Measurements from ENCODE around the gene CHMP4B. TPM values are rescaled to one million over a fixed set of nuclear protein-coding genes. Genes with fewer than 3 reads are reported as not detected.

CHMP4B gene
- total RNA-seq, 1 donor from 2014 or later = 42.8 TPM

DNA sequence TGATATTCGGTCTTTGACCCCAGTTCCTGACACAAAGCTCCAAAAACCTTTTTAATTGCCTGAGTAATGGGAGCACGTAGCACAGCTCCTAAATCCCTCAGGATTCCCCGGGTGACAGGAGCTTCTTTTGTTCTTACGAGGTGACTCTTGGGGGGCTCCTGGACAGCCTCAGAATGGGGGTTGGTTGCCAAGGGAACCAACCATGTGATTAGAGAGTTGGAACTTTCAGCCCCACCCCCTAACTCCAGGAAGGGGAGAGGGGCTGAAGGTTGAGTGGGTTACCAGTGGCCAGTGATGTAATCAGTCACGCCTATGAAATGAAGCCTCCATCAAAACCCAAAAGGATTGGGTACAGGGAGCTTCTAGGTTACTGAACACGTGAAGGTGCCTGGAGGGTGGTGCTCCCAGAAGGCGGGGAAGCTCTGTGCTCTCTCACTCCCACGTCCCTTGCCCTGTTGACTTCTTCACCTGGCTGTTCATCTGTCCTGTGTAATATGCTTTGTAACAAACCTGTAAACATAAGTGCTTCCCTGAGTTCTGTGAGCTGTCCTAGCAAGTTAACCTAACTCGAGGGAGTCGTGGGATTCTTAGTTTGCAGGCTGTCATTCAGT, 89.5 kb downstream of the CHMP4B start:
- H3K27ac ChIP-seq = no peak overlapping the region
- no peak overlapping the region for H3K4me3 ChIP-seq
- TF ChIP-seq, protein P1, sequence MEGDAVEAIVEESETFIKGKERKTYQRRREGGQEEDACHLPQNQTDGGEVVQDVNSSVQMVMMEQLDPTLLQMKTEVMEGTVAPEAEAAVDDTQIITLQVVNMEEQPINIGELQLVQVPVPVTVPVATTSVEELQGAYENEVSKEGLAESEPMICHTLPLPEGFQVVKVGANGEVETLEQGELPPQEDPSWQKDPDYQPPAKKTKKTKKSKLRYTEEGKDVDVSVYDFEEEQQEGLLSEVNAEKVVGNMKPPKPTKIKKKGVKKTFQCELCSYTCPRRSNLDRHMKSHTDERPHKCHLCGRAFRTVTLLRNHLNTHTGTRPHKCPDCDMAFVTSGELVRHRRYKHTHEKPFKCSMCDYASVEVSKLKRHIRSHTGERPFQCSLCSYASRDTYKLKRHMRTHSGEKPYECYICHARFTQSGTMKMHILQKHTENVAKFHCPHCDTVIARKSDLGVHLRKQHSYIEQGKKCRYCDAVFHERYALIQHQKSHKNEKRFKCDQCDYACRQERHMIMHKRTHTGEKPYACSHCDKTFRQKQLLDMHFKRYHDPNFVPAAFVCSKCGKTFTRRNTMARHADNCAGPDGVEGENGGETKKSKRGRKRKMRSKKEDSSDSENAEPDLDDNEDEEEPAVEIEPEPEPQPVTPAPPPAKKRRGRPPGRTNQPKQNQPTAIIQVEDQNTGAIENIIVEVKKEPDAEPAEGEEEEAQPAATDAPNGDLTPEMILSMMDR (IDR thresholded peaks at IDR 0.05) = no peak
- no peaks in the 10 kb centered on the region for H3K9me3 ChIP-seq
- H3K27me3 ChIP-seq = no peaks in the 10 kb centered on the region
- intact Hi-C loops (cut with DNase I) = no loop called here
- H3K36me3 ChIP-seq = no peaks in the 10 kb centered on the region
- no peak for DNase-seq (ENCODE audit: low spot score in 2 of 2)
- H3K4me1 ChIP-seq = no peaks in the 10 kb centered on the region

DNA sequence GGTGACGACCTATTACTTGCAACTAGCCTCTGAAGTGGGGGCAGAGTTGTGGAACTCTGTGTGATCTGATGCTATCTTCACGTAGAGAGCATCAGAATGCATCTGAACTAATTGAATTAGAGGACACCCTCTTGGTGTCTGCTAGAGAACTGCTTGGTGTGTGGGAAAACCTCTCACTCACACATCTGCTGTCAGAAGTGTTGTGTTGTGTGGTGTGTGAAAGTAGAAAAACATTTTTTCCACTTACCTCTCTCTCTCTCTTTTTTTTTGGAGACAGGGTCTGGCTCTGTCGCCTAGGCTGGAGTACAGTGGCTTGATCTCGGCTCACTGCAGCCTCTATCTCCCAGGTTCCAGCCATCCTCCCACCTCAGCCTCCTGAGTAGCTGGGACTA, 90.0 kb downstream of the CHMP4B start:
- TF ChIP-seq, protein P1 (IDR thresholded peaks at IDR 0.05) = no peak
- no peaks in the 10 kb centered on the region for H3K4me1 ChIP-seq
- intact Hi-C loops (cut with DNase I) = no loop called here

GRCh38 chr20:33902011-33902410, 90.9 kb downstream of the CHMP4B start:
- TF ChIP-seq, protein P1 (IDR thresholded peaks at IDR 0.05) = no peak
- DNase-seq (ENCODE audit: low spot score in 2 of 2) = no peak
- intact Hi-C loops (cut with DNase I) = no loop called here
- Histone ChIP-seq H3K4me1 (no peaks in the 10 kb centered on the region), H3K27ac (no peak overlapping the region), H3K9me3 (no peaks in the 10 kb centered on the region), H3K4me3 (no peak overlapping the region), H3K27me3 (no peaks in the 10 kb centered on the region), H3K36me3 (no peaks in the 10 kb centered on the region)

More for the DNA sequence above, 90.0 kb downstream of the CHMP4B start:
- Histone ChIP-seq H3K9me3 (no peaks in the 10 kb centered on the region), H3K27ac (no peak overlapping the region), H3K4me3 (no peak overlapping the region), H3K27me3 (no peaks in the 10 kb centered on the region), H3K36me3 (no peaks in the 10 kb centered on the region)
- DNase-seq (ENCODE audit: low spot score in 2 of 2) = no peak

Other genes starting within 250 kb of the CHMP4B start
- not detected for gene C20orf144, start 149.0 kb upstream of the CHMP4B start, total RNA-seq
- gene ACTL10, start 144.4 kb upstream of the CHMP4B start, total RNA-seq = 26.3 TPM
- gene NECAB3, start 136.9 kb upstream of the CHMP4B start, total RNA-seq = 21.3 TPM
- gene E2F1, start 125.0 kb upstream of the CHMP4B start, total RNA-seq = 0.53 TPM
- gene PXMP4, start 91.0 kb upstream of the CHMP4B start, total RNA-seq = 38.0 TPM
- 4.5 TPM for gene ZNF341, start 79.4 kb upstream of the CHMP4B start, total RNA-seq
- 78.5 TPM for gene RALY, start 182.6 kb downstream of the CHMP4B start, total RNA-seq

All from ascending aorta (tissue), 2 donors.